Neural crest cell (in vitro differentiated cells): ENCODE measurements around the gene FGD4. TPM values are rescaled to one million over a fixed set of nuclear protein-coding genes. Genes with fewer than 3 reads are reported as not detected.

Experiments
- DNase-seq: peaks from one replicate; pipeline ENCODE4 v3.0.0; 2021; ENCODE audit warnings: low read depth, mixed read lengths, low spot score
- H3K27ac Mint-ChIP-seq: one replicate; pipeline ENCODE4 v1.8.0; 2021; ENCODE audit warnings: mild to moderate bottlenecking, mixed read lengths; ENCODE audit not compliant: unreplicated experiment
- H3K27me3 Mint-ChIP-seq: 2 replicates; pipeline ENCODE4 v1.8.0; 2021; ENCODE audit warnings: low read depth, mild to moderate bottlenecking, mixed read lengths
- H3K36me3 Mint-ChIP-seq: 2 replicates; pipeline ENCODE4 v1.8.0; 2021; ENCODE audit warnings: low read depth, mild to moderate bottlenecking, mixed read lengths
- H3K4me1 Mint-ChIP-seq: 2 replicates; pipeline ENCODE4 v1.8.0; 2021; ENCODE audit warnings: mixed read lengths
- H3K4me3 Mint-ChIP-seq: one replicate; pipeline ENCODE4 v1.8.0; 2021; ENCODE audit warnings: mild to moderate bottlenecking, mixed read lengths
- H3K9me3 Mint-ChIP-seq: 2 replicates; pipeline ENCODE4 v1.8.0; 2021; ENCODE audit warnings: mixed read lengths
- CTCF ChIP-seq: fragments of 200-600 bp; sonication (generic); conservative IDR thresholded peaks from 2 replicates; pipeline ENCODE4 v1.5.0; 2021; ENCODE audit warnings: antibody characterized with exemption, mild to moderate bottlenecking
- total RNA-seq: library from RNA; stranded (reverse); gene quantifications from 2 replicates; pipeline ENCODE4 v1.2.1, GENCODE V29; 2021

Gene FGD4
- total RNA-seq, 1 donor from 2014 or later: 35.8 TPM

DNA sequence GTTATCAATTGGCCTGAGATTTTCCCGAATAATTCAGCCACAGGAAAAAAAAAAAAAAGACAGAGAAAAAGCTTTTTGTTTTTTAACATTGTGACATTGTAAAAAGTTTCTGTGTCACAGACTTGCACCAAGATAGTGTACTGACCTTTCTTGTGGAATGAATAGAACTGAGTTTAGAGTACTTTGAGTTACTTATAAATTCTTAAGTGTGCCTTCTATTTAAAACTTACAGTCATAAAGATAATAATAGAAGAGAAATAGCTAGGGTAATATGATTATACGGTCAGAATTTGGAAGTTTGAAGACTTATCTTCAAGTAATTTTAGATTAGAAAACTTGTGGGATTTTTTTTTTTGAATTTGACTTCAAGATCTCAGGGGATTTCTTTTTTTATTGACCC lies 88.8 kb downstream of the FGD4 start:
- H3K4me3 Mint-ChIP-seq: no peak overlapping the region
- no peak overlapping the region for H3K27ac Mint-ChIP-seq
- no peak for DNase-seq
- no peaks in the 10 kb centered on the region for H3K9me3 Mint-ChIP-seq
- H3K36me3 Mint-ChIP-seq: no peaks in the 10 kb centered on the region
- H3K27me3 Mint-ChIP-seq: no peaks in the 10 kb centered on the region
- H3K4me1 Mint-ChIP-seq: peaks cover 47% of the 10 kb centered on the region
- TF ChIP-seq CTCF: no peak

DNA sequence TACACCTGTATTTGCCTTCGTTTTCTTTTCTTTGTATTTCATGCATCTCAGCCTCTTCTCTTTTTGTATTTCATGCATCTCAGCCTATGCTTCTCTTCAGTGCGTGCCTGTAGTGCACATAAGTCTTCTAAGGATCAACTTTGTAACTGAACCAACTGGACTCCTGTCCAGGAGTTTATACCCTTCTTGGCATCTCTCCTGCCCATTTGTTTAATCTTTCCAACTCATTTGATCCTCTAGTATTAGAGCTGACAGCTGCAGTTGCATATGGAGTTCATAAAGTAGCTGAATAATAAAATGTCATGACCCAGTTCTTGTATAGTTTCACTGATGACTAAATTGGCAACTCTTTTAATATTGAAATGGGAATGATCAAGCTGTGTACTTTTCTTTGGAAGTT lies 89.7 kb downstream of the FGD4 start:
- Mint-ChIP-seq H3K27me3 (no peaks in the 10 kb centered on the region), H3K9me3 (no peaks in the 10 kb centered on the region), H3K4me1 (peaks cover 40% of the 10 kb centered on the region), H3K4me3 (no peak overlapping the region), H3K36me3 (no peaks in the 10 kb centered on the region), H3K27ac (no peak overlapping the region)
- no peak for DNase-seq
- no peak for TF ChIP-seq CTCF

- H3K9me3 Mint-ChIP-seq: no peaks in the 10 kb centered on the region
- TF ChIP-seq CTCF: no peak
- no peak overlapping the region for H3K27ac Mint-ChIP-seq
- no peak for DNase-seq
- no peaks in the 10 kb centered on the region for H3K27me3 Mint-ChIP-seq
- no peaks in the 10 kb centered on the region for H3K36me3 Mint-ChIP-seq
- peaks cover 37% of the 10 kb centered on the region for H3K4me1 Mint-ChIP-seq
- no peak overlapping the region for H3K4me3 Mint-ChIP-seq
Measured at GRCh38 chr12:32490801-32491200, 91.4 kb downstream of the FGD4 start.

- DNase-seq: no peak
- Mint-ChIP-seq H3K27me3 (no peaks in the 10 kb centered on the region), H3K36me3 (no peaks in the 10 kb centered on the region)
Measured at GRCh38 chr12:32493282-32493681, 93.9 kb downstream of the FGD4 start.

DNA sequence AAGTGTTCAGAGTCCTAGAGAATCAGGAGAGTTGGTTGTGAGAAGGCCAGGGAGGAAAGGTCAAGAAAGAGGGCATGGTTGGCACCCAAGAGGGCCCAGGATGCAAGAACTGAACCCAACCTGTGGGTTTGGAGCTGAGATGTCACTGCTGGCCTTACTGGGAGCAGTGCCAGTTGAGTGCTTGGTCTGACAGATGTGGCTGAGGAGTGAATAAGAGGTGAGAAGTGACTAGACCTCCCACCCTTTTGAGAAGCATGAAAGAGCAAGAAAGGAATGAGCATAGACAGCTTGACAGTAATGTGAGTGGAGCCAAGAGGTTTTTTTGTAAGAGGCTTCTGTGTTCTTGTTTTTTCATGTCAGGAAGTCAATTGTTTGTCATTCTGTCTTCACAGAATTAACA lies 95.3 kb downstream of the FGD4 start:
- no peaks in the 10 kb centered on the region for H3K27me3 Mint-ChIP-seq
- TF ChIP-seq CTCF: no peak
- H3K4me3 Mint-ChIP-seq: no peak overlapping the region
- no peak for DNase-seq
- no peaks in the 10 kb centered on the region for H3K9me3 Mint-ChIP-seq
- no peak overlapping the region for H3K27ac Mint-ChIP-seq
- H3K4me1 Mint-ChIP-seq: peaks cover 35% of the 10 kb centered on the region
- no peaks in the 10 kb centered on the region for H3K36me3 Mint-ChIP-seq

More at GRCh38 chr12:32493282-32493681, 93.9 kb downstream of the FGD4 start:
- H3K4me3 Mint-ChIP-seq: no peak overlapping the region
- peaks cover 34% of the 10 kb centered on the region for H3K4me1 Mint-ChIP-seq
- H3K9me3 Mint-ChIP-seq: no peaks in the 10 kb centered on the region
- H3K27ac Mint-ChIP-seq: no peak overlapping the region
- TF ChIP-seq CTCF: no peak

DNA sequence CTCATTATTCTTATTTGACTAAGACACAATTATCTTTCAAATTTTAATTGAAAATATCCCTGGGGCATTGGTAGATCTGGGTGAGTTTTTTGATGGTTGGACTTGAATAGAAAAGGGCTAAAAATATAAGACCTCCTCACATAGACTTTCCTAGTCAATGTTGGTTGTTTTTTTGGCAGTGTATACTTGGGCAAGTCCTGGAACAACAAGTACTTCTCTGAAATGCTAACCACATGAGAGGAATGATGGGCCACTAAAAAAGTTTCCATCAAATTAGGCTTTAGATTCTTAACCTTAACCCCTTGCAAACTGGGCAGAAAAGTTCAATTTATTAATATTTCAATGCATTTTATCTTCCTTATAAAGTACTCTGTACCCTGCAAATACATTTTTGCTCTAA lies 97.6 kb downstream of the FGD4 start:
- H3K9me3 Mint-ChIP-seq: no peaks in the 10 kb centered on the region
- H3K27ac Mint-ChIP-seq: no peak overlapping the region
- no peak for DNase-seq
- no peak overlapping the region for H3K4me3 Mint-ChIP-seq
- no peak for TF ChIP-seq CTCF
- peaks cover 28% of the 10 kb centered on the region for H3K4me1 Mint-ChIP-seq
- H3K27me3 Mint-ChIP-seq: no peaks in the 10 kb centered on the region
- no peaks in the 10 kb centered on the region for H3K36me3 Mint-ChIP-seq
